ENCODE data around the gene USP53.

DNA sequence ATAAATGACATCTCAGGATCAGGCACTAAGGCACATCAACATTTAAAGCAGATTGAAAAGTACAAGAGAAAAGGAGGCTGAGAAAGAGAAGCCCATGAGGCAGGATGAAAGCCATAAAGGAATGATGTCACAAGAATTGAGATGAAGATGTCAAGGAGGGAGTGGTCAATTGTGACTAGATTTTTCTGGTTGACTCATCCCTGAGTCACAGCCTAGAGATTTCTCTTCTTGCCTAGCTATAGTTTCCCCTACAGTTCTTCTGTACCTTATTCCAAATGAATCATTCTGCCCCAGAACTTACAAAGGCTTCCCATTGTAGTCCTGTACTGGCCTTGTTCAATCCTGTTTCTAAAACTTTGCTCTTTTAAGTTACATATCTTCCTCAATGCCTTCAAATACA, 3.4 kb upstream of the USP53 start:
- TF ChIP-seq CTCF (conservative IDR thresholded peaks at IDR 0.05; ENCODE audit: low read depth in 2 of 2): no peak
- no peak for TF ChIP-seq POLR2AphosphoS5 (IDR thresholded peaks at IDR 0.05; ENCODE audit: low read depth)
- no peak for TF ChIP-seq JUNB (IDR thresholded peaks at IDR 0.05; ENCODE audit: unreplicated experiment)
- TF ChIP-seq EZH2phosphoT487 (IDR thresholded peaks at IDR 0.05; ENCODE audit: unreplicated experiment): no peak
- TF ChIP-seq REST (IDR thresholded peaks at IDR 0.05; ENCODE audit: unreplicated experiment): no peak
- TF ChIP-seq ZNF114 (CRISPR knock-in tag; IDR thresholded peaks at IDR 0.05): no peak
- no peak for TF ChIP-seq EZH2 (IDR thresholded peaks at IDR 0.05; ENCODE audit: low read depth, unreplicated experiment)

All from GM23338 (cell line).